HCT116 (cell line): ENCODE measurements around the gene NCBP1. TPM values are rescaled to one million over a fixed set of nuclear protein-coding genes. Genes with fewer than 3 reads are reported as not detected.

Experiments
- ATAC-seq: fragments of 200-7000 bp; cut with Tn5 transposase; 2 replicates; pipeline ENCODE4 v1.9.1; 2020; ENCODE audit warnings: mild to moderate bottlenecking, moderate library complexity
- BruUV-seq: library from RNA; stranded (reverse); fragments of 400-500 nt; replicated peaks from 2 replicates; lab custom pipeline; 2021; lab: Mats Ljungman, UMichigan
- CTCF ChIA-PET: fragments of 300-600 bp; sonication (Branson Sonifier 250); formaldehyde crosslinking; loops from one replicate; lab custom pipeline; 2021; ENCODE audit warnings: antibody characterized with exemption; lab: Charles Lee
- POLR2A ChIA-PET: fragments of 300-600, 350-600 bp; sonication (Branson Sonifier 250); formaldehyde crosslinking; loops from one replicate; lab custom pipeline; 2021; ENCODE audit warnings: antibody characterized with exemption; lab: Charles Lee
- RAD21 ChIA-PET, 2 experiments: fragments of 300-600 bp; sonication (Branson Sonifier 250); formaldehyde crosslinking; loops; one replicate each; lab custom pipeline; 2023; ENCODE audit warnings: low total read pairs in 2 of 2; ENCODE audit not compliant: uncharacterized antibody in 2 of 2, unreplicated experiment in 2 of 2, low non-redundant PET in 1 of 2; lab: Charles Lee
- DNase-seq: peaks from one replicate; pipeline ENCODE4 v3.0.0-alpha.2; 2010; ENCODE audit warnings: low read depth, low spot score
- H2AFZ ChIP-seq: fragments of 200-600 bp; shearing (Covaris generic), sonication (generic); 2 replicates; pipeline ENCODE4 v1.6.1; 2017; ENCODE audit warnings: low read depth, mixed run types, mixed read lengths, antibody characterized with exemption, low read length; ENCODE audit not compliant: poor library complexity, severe bottlenecking
- H3K27ac ChIP-seq: 2 replicates; pipeline ENCODE4 v1.5.1; 2012; ENCODE audit warnings: low read depth, low read length
- H3K27me3 ChIP-seq: fragments of 200-600 bp; sonication (generic); 2 replicates; pipeline ENCODE4 v1.6.1; 2016; ENCODE audit warnings: mixed run types, low read length, mixed read lengths; ENCODE audit not compliant: insufficient read depth
- H3K36me3 ChIP-seq, 2 experiments: fragments of 200-500 bp in 1 of 2; fragments of 200-600 bp in 1 of 2; sonication (Bioruptor generic) in 1 of 2; sonication (generic) in 1 of 2; 2 replicates each; pipeline versions ENCODE4 v1.5.1 to v1.6.1; 2014 to 2016; ENCODE audit warnings: low read length in 2 of 2, inconsistent platforms in 1 of 2, mixed read lengths in 1 of 2, mixed run types in 1 of 2; ENCODE audit not compliant: insufficient read depth in 2 of 2, control insufficient read depth in 1 of 2
- H3K4me1 ChIP-seq, 2 experiments: fragments of 200-600 bp in 1 of 2; sonication (generic) in 1 of 2; 2 replicates each; pipeline versions ENCODE4 v1.5.1 to v1.6.1; 2012 to 2017; ENCODE audit warnings: low read length in 2 of 2, inconsistent platforms in 1 of 2, mild to moderate bottlenecking in 1 of 2, mixed read lengths in 1 of 2, mixed run types in 1 of 2, moderate library complexity in 1 of 2; ENCODE audit not compliant: insufficient read depth in 2 of 2, control insufficient read depth in 1 of 2
- H3K4me2 ChIP-seq: fragments of 200-600 bp; sonication (generic); 2 replicates; pipeline ENCODE4 v1.6.1; 2017; ENCODE audit warnings: mixed run types, low read length, mixed read lengths
- H3K4me3 ChIP-seq, 2 experiments: fragments of 200-600 bp in 1 of 2; sonication (generic) in 1 of 2; replicated peaks in 1 of 2; 2 replicates each; pipeline ENCODE4 v1.5.1; 2011 to 2016; ENCODE audit warnings: low read length in 2 of 2, control low read depth in 1 of 2, low read depth in 1 of 2, mild to moderate bottlenecking in 1 of 2, mixed read lengths in 1 of 2, mixed run types in 1 of 2
- H3K79me2 ChIP-seq: fragments of 200-600 bp; sonication (generic); 2 replicates; pipeline ENCODE4 v1.6.1; 2017; ENCODE audit warnings: mild to moderate bottlenecking, mixed run types, low read length, moderate library complexity, mixed read lengths; ENCODE audit not compliant: insufficient read depth
- H3K9ac ChIP-seq: fragments of 200-600 bp; sonication (generic); 2 replicates; pipeline ENCODE4 v1.6.1; 2016; ENCODE audit warnings: low read length, mixed read lengths
- H3K9me2 ChIP-seq: fragments of 200-600 bp; sonication (generic), shearing (Covaris generic); 2 replicates; pipeline ENCODE4 v1.6.1; 2017; ENCODE audit warnings: mixed run types, mild to moderate bottlenecking, moderate library complexity; ENCODE audit not compliant: insufficient read depth
- H3K9me3 ChIP-seq, 2 experiments: fragments of 200-500 bp in 1 of 2; fragments of 200-600 bp in 1 of 2; sonication (Bioruptor generic) in 1 of 2; sonication (generic) in 1 of 2; 2 replicates each; pipeline ENCODE4 v1.6.1; 2014 to 2017; ENCODE audit warnings: low read length in 2 of 2, mixed read lengths in 2 of 2, inconsistent platforms in 1 of 2, low read depth in 1 of 2, mild to moderate bottlenecking in 1 of 2, mixed run types in 1 of 2, moderate library complexity in 1 of 2; ENCODE audit not compliant: control insufficient read depth in 1 of 2, insufficient read depth in 1 of 2
- H4K20me1 ChIP-seq: fragments of 200-600 bp; sonication (generic), shearing (Covaris generic); 2 replicates; pipeline ENCODE4 v1.6.1; 2017; ENCODE audit warnings: mixed run types, mild to moderate bottlenecking, moderate library complexity; ENCODE audit not compliant: insufficient read depth
- CBX3 ChIP-seq: IDR thresholded peaks from 2 replicates; pipeline ENCODE4 v1.6.1; 2012; ENCODE audit warnings: low read depth
- CTCF ChIP-seq, 3 experiments: fragments of 200-600 bp in 1 of 3; sonication (generic) in 1 of 3; IDR thresholded peaks in 2 of 3; conservative IDR thresholded peaks in 1 of 3; 2 replicates each; pipeline ENCODE4 v1.5.1; 2012 to 2017; ENCODE audit warnings: low read depth in 2 of 3, low read length in 2 of 3, antibody characterized with exemption in 1 of 3, borderline replicate concordance in 1 of 3, control low read depth in 1 of 3, mild to moderate bottlenecking in 1 of 3, mixed read lengths in 1 of 3, mixed run types in 1 of 3, moderate library complexity in 1 of 3; ENCODE audit not compliant: insufficient read depth in 1 of 3
- ELF1 ChIP-seq: IDR thresholded peaks from 2 replicates; pipeline ENCODE4 v1.6.1; 2012; ENCODE audit warnings: low read depth, borderline replicate concordance
- FOSL1 ChIP-seq: IDR thresholded peaks from 2 replicates; pipeline ENCODE4 v1.6.1; 2012; ENCODE audit warnings: low read depth
- POLR2A ChIP-seq: IDR thresholded peaks from 2 replicates; pipeline ENCODE4 v1.7.0; 2011; ENCODE audit warnings: borderline replicate concordance; ENCODE audit not compliant: insufficient read depth, insufficient read length; ENCODE audit errors: extremely low read depth
- POLR2AphosphoS5 ChIP-seq: IDR thresholded peaks from 2 replicates; pipeline ENCODE4 v1.6.1; 2011; ENCODE audit warnings: mild to moderate bottlenecking, low read depth, low read length, moderate library complexity
- SP1 ChIP-seq: IDR thresholded peaks from 2 replicates; pipeline ENCODE4 v1.6.1; 2012; ENCODE audit warnings: low read depth
- SRF ChIP-seq: IDR thresholded peaks from 2 replicates; pipeline ENCODE4 v1.6.1; 2012; ENCODE audit warnings: low read depth
- YY1 ChIP-seq: IDR thresholded peaks from 2 replicates; pipeline ENCODE4 v1.6.1; 2011; ENCODE audit warnings: low read length, low read depth, moderate library complexity, mild to moderate bottlenecking; ENCODE audit not compliant: insufficient replicate concordance; ENCODE audit errors: extremely low read depth
- ZFX ChIP-seq: fragments of 450-650 bp; IDR thresholded peaks from 2 replicates; pipeline ENCODE4 v1.6.1; 2017
- intact Hi-C: fragments of 100-400 bp; cut with micrococcal nuclease; formaldehyde crosslinking; loops from 2 replicates; pipeline ENCODE4 v1.10.0; 2022
- total RNA-seq: library from RNA; stranded (reverse); gene quantifications from one replicate; pipeline ENCODE4 v1.2.1, GENCODE V29; 2021; ENCODE audit not compliant: unreplicated experiment
- TF ChIP-seq, protein P1 (sequence below): IDR thresholded peaks from 2 replicates; pipeline ENCODE4 v1.6.1; 2011; ENCODE audit warnings: mild to moderate bottlenecking, low read length, moderate library complexity; ENCODE audit not compliant: insufficient replicate concordance; ENCODE audit errors: extremely low read depth

NCBP1 gene
- total RNA-seq, 1 experiment from 2014 or later, result 32.9 TPM

- H3K4me2 ChIP-seq, result peak overlapping the region; percentile 69
- no peaks in the 10 kb centered on the region for H3K36me3 ChIP-seq
- H4K20me1 ChIP-seq, result no peaks in the 10 kb centered on the region
- no peak overlapping the region for H3K9ac ChIP-seq
- TF ChIP-seq SP1 (no peak), ELF1 (no peak)
- H3K9me3 ChIP-seq, result no peaks in the 10 kb centered on the region
- H3K4me3 ChIP-seq, result no peak overlapping the region
- no peak overlapping the region for H2AFZ ChIP-seq
- no peaks in the 10 kb centered on the region for H3K79me2 ChIP-seq
- RAD21 ChIA-PET, result no interaction called here
- ATAC-seq (no peak), DNase-seq (no peak)
- H3K9me2 ChIP-seq, result no peaks in the 10 kb centered on the region
- BruUV-seq, result no TSS peak
- POLR2A ChIA-PET, result no interaction called here
- no peaks in the 10 kb centered on the region for H3K27me3 ChIP-seq
- H3K4me1 ChIP-seq, result peaks cover 23 to 33% of the 10 kb centered on the region in 2 experiments
- H3K27ac ChIP-seq, result no peak overlapping the region
- intact Hi-C loops, result no loop called here
- CTCF ChIA-PET, result interaction anchor here (1.5 kb wide), 1 partner anchor 218 kb away, joined by 4 read pairs; no protein-coding TSS in a partner anchor
These were observed 71.2 kb downstream of the NCBP1 start for GRCh38 chr9:97704851-97705250.

DNA sequence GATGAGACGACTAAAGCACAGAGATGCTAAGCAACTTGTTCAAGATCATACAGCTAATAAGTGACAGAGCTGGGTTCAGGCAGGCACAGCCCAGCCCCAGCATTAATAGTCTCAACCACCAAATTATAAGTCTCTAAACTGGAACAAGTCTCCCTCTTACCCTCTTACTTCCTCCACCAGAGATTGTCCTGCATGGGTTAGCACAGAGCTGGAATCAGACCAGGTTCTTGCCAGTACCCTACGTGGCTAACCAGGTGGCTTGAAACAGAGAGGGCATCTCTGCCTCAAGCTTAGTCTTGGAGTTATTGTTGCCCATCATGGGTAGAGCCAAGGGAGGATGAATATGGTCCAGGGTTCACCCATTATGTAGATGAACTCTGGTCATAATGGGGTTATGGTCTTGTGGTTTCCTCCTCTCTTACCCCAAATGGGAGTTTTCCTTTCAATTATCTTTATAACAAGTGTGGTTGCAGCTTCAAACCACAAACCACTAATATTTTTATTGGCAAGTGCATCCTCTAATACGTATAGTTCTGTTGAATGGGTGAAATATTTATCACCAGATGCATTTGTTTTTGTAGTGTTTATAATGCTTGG is 71.8 kb downstream of the NCBP1 start:
- no peak overlapping the region for H3K9ac ChIP-seq
- no TSS peak for BruUV-seq
- no peaks in the 10 kb centered on the region for H3K36me3 ChIP-seq
- no peak for TF ChIP-seq CTCF (IDR thresholded peaks at IDR 0.05 in 2 of 3, conservative IDR thresholded peaks at IDR 0.05 in 1 of 3; ENCODE audit: borderline replicate concordance in 1 of 3, insufficient read depth in 1 of 3, low read depth in 2 of 3, low read length in 2 of 3)
- no peak for TF ChIP-seq CBX3
- TF ChIP-seq ELF1, result no peak
- no peak for TF ChIP-seq SRF
- no peak for TF ChIP-seq POLR2AphosphoS5
- TF ChIP-seq, protein P1, sequence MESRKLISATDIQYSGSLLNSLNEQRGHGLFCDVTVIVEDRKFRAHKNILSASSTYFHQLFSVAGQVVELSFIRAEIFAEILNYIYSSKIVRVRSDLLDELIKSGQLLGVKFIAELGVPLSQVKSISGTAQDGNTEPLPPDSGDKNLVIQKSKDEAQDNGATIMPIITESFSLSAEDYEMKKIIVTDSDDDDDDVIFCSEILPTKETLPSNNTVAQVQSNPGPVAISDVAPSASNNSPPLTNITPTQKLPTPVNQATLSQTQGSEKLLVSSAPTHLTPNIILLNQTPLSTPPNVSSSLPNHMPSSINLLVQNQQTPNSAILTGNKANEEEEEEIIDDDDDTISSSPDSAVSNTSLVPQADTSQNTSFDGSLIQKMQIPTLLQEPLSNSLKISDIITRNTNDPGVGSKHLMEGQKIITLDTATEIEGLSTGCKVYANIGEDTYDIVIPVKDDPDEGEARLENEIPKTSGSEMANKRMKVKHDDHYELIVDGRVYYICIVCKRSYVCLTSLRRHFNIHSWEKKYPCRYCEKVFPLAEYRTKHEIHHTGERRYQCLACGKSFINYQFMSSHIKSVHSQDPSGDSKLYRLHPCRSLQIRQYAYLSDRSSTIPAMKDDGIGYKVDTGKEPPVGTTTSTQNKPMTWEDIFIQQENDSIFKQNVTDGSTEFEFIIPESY, result no peak
- TF ChIP-seq ZFX, result no peak
- TF ChIP-seq FOSL1, result no peak
- TF ChIP-seq POLR2A, result no peak
- TF ChIP-seq YY1, result no peak
- TF ChIP-seq, all 23 proteins: peak for 0
- no peaks in the 10 kb centered on the region for H3K9me3 ChIP-seq
- CTCF ChIA-PET, result interaction anchor here (1.5 kb wide), 1 partner anchor 218 kb away, joined by 4 read pairs; no protein-coding TSS in a partner anchor
- RAD21 ChIA-PET, result no interaction called here
- peaks cover 23 to 33% of the 10 kb centered on the region in 2 experiments for H3K4me1 ChIP-seq
- no peak overlapping the region for H3K4me3 ChIP-seq
- no peak overlapping the region for H3K27ac ChIP-seq
- intact Hi-C loops, result no loop called here
- DNase-seq, result no peak
- POLR2A ChIA-PET, result no interaction called here
- no peaks in the 10 kb centered on the region for H3K9me2 ChIP-seq
- no peaks in the 10 kb centered on the region for H3K79me2 ChIP-seq
- H4K20me1 ChIP-seq, result no peaks in the 10 kb centered on the region
- no peak overlapping the region for H2AFZ ChIP-seq
- H3K4me2 ChIP-seq, result no peak overlapping the region
- ATAC-seq, result no peak
- H3K27me3 ChIP-seq, result no peaks in the 10 kb centered on the region
